Measurements from ENCODE around the gene ZNF471.

ZNF471 gene

DNA sequence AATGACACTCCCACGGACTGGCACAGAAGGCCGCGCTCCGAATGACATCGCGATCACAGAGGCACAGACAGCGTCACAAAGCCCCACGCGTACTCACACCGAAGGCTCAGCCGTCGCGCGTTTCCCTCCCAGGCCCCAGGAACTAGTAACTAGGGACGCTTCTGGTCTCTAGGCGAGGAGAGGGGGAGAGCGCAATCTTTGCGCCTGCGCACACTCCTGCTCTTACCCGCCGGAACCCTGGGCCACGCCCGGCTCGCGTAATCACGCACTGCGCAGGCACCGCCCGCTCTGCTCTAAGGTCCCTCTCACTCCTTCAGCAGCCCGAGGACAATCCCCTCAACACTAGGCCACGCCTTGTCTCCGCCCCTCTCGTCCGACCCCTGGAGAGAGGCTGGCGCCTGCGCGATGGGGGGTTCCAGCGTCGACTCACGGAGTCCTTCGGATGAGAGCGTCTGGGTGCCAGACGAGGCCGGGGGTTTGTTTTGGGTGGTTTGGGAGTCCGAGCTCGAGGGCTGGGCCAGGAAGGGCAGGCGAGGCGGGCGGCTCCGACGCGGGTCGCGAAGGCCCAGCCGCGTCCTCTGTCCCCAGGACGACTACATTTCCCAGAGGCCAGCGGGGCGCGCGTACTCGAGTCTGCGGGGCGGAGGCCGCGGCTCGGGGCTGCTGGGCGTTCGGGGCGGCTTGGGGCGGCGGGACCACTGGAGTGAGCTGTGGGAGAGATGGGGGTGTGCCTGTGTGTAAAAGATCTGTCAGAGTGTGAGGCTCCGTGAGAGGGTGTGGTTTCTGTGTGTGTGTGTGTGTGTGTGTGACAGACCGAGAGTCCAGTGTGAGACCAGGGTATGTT, at the start of gene ZNF471:
TSS of gene ZNF471 (plus strand) at position 410 of the 844 bp plus-strand sequence. CDS start 3,717 bp downstream, outside the sequence.
- in situ Hi-C loops (cut with MboI; ENCODE audit: low pct_unique_long_range_greater_than_20kb, low sequenced_read_pairs): no loop called here

DNA sequence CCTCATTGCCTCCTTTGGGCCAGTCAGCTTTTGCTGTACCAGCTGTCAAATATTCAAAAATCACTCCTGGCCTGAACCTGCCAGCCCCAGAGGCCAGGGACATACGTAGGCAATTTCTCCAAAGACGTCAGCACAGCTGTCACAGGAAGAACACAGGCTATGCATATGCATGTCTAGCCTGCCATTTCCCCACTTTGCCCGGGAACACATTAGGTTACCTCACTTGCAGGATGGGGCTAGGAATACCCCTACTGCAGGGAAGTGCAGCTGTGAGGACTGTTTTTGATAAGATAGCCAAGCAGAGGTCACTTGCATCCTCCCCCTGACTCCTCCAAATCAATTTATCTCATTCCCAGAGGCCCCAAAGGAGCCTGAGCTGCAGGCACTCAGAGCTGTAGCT, 33.3 kb upstream of the ZNF471 start:
- DNase-seq: no peak
- in situ Hi-C loops (cut with MboI; ENCODE audit: low pct_unique_long_range_greater_than_20kb, low sequenced_read_pairs): no loop called here

More for the DNA sequence above, at the start of gene ZNF471:
- DNase-seq: peak; percentile 99

DNA sequence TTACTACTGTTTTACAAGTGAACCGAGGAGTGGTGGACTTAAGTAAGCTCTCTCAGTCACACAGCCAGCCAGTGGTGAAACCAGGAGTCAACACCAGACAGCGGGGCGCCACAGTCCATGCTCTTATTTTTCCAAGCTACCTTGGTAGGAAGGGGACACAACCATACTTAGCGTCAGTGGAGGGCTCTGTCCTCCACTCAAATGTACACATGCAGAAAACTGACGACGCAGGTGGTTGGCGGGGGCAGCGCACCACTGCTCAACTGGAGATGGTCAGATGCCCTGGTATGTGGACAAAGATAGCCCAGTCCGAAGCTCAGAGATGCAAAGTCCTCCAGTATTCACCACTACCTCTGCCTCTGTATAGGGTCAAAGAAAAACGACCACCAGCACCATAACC, 31.6 kb upstream of the ZNF471 start:
- in situ Hi-C loops (cut with MboI; ENCODE audit: low pct_unique_long_range_greater_than_20kb, low sequenced_read_pairs): no loop called here
- DNase-seq: no peak

DNA sequence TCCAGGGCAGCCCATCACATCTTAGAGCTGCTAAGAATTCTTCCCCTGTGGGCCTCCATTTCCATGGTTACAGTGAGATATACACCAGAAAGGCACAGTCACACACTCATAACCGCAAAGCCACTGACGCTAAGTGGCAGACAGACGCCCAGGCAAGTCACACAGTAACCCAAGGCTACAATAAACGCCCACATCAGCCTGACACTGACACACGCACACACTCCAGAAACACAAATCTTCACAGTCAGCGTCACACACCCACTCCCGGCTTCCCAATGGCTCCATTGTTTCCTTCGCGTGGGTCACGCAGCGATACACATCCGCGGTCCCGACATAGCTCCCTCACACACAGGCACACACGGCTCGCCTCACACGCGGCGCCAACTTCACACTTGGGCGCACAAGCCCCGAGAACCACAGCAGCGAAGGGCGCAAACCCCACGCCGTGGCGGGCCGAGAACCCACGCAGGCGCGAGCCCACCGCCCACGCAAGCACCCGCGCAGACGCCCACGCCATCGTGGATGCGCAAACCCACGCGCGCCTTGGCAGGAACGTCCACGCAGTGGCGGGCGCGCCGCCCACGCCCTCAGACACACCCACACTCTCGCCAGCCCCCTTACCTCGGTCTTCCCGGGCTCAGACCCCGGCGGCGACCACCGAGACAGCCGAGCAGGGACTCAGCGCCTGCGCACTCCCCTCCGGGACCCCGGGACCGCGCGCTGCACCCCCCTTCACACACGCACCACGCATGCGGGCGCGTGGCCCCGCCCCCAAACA, 30.8 kb upstream of the ZNF471 start, which contains the start of gene ZNF667:
TSS of gene ZNF667 (minus strand) at position 695 of the 778 bp plus-strand sequence. CDS start 14,975 bp downstream, outside the sequence.
- in situ Hi-C loops (cut with MboI; ENCODE audit: low pct_unique_long_range_greater_than_20kb, low sequenced_read_pairs): no loop called here
- DNase-seq: peak; percentile 4

DNA sequence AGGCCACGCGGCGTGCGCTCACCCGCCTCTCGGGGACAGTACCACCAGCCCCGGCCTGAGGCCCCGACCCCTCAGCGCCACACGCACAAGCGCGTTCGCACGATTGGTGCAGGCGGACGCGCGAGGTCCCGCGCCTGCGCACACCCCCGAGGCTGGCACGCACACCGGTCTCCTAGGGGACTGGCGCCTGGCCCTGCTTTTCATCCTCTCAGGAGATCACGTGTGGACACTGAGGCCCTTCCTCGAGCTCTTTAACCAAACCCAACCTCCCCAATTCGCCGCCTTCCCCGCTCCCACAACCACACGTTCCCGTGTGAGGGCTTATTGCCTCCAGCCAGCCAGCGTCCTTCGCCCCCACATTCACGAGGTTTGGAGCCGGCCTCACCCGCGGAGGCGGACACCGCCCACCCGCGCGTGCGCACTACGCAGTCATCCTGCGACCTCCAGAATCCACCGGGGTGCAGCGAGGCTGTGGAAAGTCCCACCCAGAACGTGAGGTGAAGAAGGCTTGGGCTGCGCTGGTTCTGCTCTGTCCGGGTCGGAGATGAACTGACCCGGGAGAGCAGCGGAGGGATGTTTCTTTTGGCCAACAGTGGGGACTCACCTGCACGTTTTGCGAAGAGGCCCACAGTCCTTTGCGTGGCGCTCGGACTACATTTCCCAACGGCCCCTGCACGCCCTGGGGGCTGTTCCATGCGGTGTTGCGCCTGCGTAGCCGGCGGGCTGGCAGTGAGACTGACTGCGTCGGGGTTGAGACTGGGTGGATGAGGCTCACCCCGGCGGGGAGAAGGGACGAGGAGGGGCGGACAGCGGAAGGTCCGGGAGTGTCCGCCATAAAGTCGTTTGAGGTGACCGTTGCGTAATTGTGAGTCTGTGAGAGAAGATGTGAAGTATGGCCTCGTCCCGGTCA, 30.0 kb upstream of the ZNF471 start:
- in situ Hi-C loops (cut with MboI; ENCODE audit: low pct_unique_long_range_greater_than_20kb, low sequenced_read_pairs): no loop called here
- DNase-seq: no peak

DNA sequence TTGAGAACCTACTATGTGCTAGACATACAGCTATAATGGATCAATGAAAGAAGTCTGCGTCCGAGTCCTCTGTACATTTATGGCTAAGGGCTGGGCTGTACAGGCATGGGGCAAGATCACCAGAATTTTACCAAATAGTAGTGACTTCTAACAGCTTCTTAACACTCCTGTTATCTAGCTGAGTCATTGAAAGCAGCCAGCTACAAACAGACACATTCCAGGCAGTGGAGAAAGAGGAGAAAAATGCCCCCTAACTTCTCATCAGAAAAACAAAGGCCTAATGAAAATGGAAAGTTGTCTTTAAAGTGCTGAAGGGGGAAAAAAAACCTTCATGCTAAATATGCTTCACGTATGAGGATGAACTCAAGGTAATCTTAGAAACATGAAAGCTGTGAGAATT, 16.3 kb upstream of the ZNF471 start:
- in situ Hi-C loops (cut with MboI; ENCODE audit: low pct_unique_long_range_greater_than_20kb, low sequenced_read_pairs): no loop called here
- no peak for DNase-seq

DNA sequence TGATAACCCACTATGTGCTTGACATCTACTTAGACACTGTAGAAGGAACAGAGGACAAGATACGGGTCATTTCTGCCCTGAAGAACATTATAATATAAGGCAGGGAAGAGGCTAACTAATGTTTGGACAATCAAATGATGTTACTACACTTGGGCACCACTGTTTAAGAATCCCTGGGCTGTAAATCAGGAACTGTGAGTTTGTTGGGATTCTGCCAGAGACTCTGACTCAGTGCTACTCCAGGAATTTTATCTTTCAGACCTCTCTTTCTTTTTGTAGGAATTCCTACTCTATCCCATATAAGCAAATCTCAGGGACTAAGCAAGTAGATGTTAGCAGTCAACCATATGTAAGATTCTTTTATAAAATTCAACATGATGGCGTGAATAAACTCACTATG, 3.1 kb upstream of the ZNF471 start:
- DNase-seq: no peak

DNA sequence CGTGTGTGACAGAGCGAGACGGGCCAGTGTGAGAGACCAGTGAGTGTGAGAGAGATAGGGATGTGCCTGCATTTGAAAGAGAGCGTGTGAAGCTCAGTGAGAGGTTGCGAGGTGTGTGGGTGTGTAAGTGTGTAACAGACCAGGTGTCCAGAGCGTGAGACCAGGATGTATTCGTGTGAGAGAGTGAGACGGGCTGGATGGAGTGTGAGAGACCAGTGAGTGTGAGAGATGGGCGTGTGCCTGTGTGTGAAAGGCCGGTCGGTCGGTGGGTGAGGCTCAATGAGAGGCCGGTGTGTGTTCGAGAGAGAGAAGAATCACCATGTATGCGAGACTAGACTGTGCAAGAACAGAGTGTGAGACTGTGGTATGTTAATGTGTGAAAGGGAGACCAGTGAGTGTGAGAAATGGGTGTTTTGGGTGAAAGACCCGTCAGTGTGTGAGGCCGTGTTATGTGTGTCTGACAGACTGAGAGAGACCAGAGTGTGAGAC, 679 bp downstream of the ZNF471 start:
- in situ Hi-C loops (cut with MboI; ENCODE audit: low pct_unique_long_range_greater_than_20kb, low sequenced_read_pairs): no loop called here

More for the DNA sequence above, 3.1 kb upstream of the ZNF471 start:
- in situ Hi-C loops (cut with MboI; ENCODE audit: low pct_unique_long_range_greater_than_20kb, low sequenced_read_pairs): no loop called here

DNA sequence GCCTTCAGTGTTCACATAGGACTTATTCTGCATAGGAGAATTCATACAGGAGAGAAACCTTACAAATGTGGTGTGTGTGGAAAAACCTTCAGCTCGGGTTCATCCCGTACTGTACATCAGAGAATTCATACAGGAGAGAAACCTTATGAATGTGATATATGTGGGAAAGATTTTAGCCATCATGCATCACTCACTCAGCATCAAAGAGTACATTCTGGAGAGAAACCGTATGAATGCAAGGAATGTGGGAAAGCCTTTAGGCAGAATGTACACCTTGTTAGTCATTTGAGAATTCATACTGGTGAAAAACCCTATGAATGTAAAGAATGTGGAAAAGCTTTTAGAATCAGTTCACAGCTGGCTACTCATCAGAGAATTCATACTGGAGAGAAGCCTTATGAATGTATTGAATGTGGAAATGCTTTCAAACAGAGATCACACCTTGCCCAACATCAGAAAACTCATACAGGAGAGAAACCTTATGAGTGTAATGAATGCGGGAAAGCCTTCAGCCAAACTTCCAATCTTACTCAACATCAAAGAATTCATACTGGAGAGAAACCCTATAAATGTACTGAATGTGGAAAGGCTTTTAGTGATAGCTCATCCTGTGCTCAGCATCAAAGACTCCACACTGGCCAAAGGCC, 17.7 kb downstream of the ZNF471 start:
- in situ Hi-C loops (cut with MboI; ENCODE audit: low pct_unique_long_range_greater_than_20kb, low sequenced_read_pairs): no loop called here

More for the DNA sequence above, 679 bp downstream of the ZNF471 start:
- DNase-seq: no peak

DNA sequence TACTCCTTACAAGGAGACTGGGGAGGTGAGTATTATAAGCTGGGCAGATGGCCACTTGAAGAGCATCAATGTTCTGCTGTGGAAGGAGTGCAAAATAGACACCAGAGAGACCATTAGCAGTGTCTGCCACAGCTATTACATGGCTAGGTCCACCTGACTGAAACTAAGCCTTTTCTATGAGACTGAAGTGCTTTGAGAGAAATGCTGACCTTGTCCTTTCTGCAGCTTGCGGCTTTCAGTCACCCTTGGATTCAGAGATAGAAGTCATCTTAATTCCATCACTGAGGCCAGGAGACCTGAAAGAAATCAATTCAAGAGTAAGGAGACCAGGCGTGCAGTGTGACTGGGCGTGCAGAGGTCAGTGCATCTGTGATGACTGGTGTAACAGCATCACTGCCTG, 29.8 kb downstream of the ZNF471 start:
- no peak for DNase-seq
- in situ Hi-C loops (cut with MboI; ENCODE audit: low pct_unique_long_range_greater_than_20kb, low sequenced_read_pairs): no loop called here

More for the DNA sequence above, 17.7 kb downstream of the ZNF471 start:
- peak; percentile 1 for DNase-seq

DNA sequence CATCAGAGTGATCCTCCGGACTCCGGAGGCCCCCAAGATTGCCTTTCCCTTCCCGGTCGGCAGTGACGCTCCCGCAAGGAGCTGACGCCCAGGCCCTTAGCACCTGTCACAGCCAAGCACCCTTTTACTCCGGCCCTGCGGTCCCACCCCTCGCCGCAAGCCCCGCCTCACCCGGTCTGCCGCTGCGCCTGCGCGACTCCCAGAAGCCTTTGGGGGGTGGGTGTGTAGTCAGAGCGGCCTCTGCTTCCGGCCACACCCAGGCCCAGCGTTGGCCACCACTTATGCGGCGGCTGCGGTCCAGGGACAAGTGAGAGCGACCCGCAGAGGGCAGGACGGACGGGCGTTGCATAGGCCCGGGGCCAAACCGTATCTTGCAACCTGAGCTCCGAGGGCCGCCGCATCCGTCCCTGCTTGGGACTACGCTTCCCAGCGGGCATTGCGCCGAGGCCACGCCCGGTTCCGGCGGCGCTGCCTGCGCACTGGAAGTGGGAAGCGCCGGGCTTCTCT, 30.7 kb downstream of the ZNF471 start:
- DNase-seq: peak; percentile 95
- in situ Hi-C loops (cut with MboI; ENCODE audit: low pct_unique_long_range_greater_than_20kb, low sequenced_read_pairs): no loop called here

DNA sequence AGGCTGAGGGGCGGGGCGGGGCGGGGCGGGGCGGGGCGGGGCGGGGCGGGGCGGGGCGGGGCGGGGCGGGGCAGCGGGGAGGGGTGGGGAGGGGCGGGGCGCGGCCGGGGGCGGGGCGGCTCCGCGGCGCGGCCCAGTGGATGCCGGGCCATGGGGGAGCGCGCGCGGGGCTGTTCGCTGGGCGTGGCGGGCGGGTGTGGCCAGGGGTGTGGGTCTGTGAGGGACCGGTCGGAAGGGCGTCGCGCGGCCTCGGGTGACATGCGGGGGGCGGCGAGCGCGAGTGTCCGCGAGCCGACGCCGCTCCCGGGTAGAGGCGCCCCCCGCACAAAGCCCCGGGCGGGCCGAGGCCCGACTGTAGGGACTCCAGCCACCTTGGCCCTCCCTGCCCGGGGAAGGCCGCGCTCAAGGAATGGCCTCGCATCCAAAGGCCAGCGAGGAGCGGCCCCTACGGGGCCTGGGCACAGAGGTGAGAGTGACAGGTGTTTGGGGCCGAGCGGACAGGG, 31.2 kb downstream of the ZNF471 start, which contains the start of gene ZFP28:
TSS of gene ZFP28 (plus strand) at position 188 of the 503 bp plus-strand sequence. CDS start at position 259, 71 bp downstream.
- in situ Hi-C loops (cut with MboI; ENCODE audit: low pct_unique_long_range_greater_than_20kb, low sequenced_read_pairs): no loop called here
- no peak for DNase-seq

DNA sequence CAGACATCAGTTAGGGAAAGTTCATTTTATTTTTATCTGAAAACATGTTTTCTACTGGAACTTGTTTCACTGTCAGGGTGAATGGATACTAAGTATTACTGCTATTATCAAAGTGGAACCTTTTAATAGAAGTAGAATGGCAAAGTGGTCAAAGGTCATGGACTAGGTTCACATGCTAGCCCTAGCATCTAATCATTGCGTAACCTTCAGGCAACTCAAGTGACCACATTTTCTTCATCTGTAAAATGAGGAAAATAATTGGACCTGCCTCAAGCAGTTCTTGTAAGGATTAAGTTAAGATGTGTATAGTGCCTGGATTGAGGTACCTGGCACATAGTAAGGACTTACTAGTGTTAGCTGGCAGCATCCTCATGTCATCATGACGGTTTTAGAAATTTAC, 36.1 kb downstream of the ZNF471 start:
- DNase-seq: no peak
- in situ Hi-C loops (cut with MboI; ENCODE audit: low pct_unique_long_range_greater_than_20kb, low sequenced_read_pairs): no loop called here

DNA sequence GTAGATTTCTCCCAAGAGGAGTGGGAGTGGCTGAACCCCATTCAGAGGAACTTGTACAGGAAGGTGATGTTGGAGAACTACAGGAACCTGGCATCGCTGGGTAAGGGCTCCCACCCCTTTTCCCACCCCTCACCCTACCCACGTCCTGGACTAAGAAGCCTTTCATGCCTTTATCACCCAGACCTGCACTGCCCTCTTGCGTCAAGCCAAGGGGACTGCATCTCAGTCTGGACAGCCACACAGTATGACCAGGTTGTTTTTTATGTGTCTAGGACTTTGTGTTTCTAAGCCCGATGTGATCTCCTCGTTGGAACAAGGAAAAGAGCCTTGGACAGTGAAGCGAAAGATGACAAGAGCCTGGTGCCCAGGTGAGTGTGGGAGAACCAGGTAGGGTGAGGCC, 39.9 kb downstream of the ZNF471 start:
- in situ Hi-C loops (cut with MboI; ENCODE audit: low pct_unique_long_range_greater_than_20kb, low sequenced_read_pairs): no loop called here
- DNase-seq: no peak

DNA sequence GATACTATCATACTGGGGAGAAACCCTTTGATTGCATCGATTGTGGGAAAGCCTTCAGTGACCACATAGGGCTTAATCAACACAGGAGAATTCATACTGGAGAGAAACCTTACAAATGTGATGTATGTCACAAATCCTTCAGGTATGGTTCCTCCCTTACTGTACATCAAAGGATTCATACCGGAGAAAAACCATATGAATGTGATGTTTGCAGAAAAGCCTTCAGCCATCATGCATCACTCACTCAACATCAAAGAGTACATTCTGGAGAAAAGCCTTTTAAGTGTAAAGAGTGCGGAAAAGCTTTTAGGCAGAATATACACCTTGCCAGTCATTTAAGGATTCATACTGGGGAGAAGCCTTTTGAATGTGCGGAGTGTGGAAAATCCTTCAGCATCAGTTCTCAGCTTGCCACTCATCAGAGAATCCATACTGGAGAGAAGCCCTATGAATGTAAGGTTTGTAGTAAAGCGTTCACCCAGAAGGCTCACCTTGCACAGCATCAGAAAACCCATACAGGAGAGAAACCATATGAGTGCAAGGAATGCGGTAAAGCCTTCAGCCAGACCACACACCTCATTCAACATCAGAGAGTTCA, 46.7 kb downstream of the ZNF471 start:
- in situ Hi-C loops (cut with MboI; ENCODE audit: low pct_unique_long_range_greater_than_20kb, low sequenced_read_pairs): no loop called here
- no peak for DNase-seq

DNA sequence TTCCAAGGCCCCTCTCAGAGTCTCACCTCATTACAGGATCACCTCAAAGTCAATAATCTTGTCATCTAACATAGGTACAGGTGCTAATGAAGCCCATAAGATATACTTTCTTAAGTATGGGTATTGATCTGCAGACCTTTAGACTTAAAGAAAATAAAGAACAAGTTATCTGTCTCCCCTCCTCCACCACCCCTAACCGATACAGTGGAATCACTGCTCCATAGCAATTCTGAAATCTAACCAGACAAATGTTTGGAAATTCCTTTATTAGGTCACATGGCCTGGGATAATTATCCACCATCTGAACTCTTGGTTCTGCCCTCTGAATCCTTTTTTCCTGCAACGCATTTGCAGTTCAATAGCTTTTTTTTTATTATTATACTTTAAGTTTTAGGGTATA, 55.1 kb downstream of the ZNF471 start:
- in situ Hi-C loops (cut with MboI; ENCODE audit: low pct_unique_long_range_greater_than_20kb, low sequenced_read_pairs): no loop called here
- DNase-seq: no peak

DNA sequence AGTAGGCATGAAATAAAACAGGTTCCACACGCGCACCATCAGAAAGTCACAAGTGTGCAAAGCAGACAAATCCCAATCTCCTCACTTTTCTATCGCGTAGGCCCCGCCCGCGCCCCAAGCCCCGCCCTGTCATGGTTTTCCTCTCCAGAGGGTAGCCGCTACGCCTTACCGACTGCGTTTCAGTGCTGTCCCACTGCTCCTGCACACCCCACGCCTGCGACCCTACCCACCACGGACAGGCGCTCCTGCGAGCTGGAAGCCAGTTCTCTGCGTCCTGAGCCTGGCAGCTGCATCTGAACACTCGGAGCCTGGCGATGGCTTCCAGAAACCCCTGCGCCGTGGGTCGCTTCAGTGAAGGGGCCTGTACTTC, 59.2 kb downstream of the ZNF471 start:
- no peak for DNase-seq
- in situ Hi-C loops (cut with MboI; ENCODE audit: low pct_unique_long_range_greater_than_20kb, low sequenced_read_pairs): no loop called here
